ENCODE data around the gene PAK4.
"Not testable (repeated sequence)": the region's sequence is repeated elsewhere in the genome, so short reads cannot be mapped to it uniquely, and the experiment has no call there.

PAK4 gene

GRCh38 chr19:39130337-39131254, 5.0 kb downstream of the PAK4 start:
- DNase-seq (ENCODE audit: low spot score), result no peak

DNA sequence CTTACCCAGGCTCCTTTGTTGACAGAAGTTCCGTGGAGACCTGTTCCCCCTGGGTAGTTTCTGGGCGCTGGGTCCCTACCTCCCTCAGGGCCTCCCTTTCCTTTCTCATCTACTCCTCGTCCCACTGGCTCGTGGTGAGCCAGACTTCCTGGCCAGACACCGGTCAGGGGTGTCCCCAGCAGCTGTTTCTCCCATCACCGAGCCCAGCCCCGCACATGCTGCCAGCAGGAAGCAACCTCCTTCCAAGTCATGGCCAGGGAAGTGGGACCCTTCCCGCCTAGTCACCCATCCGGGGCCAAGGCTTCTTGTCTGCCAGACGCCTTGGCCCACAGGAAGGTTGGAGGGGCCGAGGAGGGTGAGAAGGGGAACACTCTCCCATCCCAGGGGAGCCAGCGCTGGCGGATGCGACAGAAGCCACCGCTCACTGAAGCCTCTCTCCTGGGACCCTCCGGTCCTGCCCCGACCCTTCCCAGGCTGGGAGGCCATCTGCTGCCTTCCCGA, 5.7 kb downstream of the PAK4 start:
- no peak for DNase-seq (ENCODE audit: low spot score)

GRCh38 chr19:39132344-39132969, 6.9 kb downstream of the PAK4 start:
- DNase-seq (ENCODE audit: low spot score), result no peak

DNA sequence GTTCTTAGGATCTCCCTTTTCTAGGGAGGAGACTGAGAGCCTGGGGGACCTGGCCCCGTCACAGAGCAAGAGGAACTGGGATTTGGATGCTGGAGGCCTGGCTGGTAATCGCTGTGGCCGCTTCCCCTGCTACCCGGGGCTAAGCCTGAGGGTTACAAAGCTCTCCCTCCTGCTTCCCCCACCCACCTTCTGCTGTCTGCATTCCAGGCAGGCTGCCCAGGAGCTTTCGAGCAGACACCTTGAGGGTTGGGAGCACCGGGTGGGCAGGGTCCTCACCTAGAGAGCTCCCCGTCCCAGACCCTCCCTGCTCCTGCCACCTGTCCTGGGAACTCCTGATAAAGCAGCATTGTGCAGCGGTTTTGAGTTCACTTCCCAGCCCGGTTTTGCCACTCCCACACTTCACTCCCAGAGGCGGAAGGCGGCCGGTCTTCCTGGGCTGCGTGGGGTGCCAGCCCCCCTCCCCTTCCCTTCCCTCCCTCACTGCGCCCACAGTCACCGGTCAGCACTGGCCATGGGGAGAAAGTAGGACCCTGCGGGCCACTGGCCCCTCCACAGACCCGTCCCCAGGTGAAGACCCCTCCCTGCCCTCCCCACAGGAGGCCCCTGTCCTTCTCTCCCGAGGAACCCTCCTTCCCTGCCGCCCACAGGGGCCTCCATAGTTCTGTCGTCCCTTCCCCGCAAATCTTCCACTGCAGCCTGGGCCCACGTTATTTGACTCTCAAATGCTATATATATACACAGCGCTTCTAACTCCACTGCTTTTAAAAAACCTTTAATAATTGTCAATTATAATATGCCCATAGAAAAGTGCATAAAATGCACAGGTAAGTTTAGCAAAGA, 8.1 kb downstream of the PAK4 start:
- no peak for DNase-seq (ENCODE audit: low spot score)

- DNase-seq (ENCODE audit: low spot score), result no peak
Measured at GRCh38 chr19:39135701-39136100, 10.1 kb downstream of the PAK4 start.

GRCh38 chr19:39136225-39136940, 10.8 kb downstream of the PAK4 start:
- no peak for DNase-seq (ENCODE audit: low spot score)

DNA sequence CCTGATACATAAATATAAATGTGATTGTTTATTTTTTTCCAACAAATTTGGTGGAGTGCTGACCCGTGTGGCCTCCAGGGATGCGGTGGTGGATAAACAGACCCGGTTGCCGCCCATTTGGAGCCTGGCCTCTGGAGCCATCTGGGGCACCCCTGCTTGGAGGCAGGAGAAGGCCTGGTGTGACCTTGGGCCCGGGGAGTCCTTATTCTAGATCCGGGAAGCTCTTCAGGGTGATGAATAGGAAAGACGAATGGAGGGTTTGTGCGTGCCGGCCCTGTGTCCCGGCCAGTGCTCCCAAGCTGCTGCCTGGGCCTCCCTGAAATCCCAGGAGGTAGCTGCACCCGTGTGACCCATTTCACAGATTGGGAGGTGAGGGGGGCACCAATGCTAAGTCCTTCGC, 11.5 kb downstream of the PAK4 start:
- no peak for DNase-seq (ENCODE audit: low spot score)

GRCh38 chr19:39138221-39139211, 12.9 kb downstream of the PAK4 start:
- no peak for DNase-seq (ENCODE audit: low spot score)

GRCh38 chr19:39139305-39139874, 13.8 kb downstream of the PAK4 start:
- DNase-seq (ENCODE audit: low spot score), result no peak

DNA sequence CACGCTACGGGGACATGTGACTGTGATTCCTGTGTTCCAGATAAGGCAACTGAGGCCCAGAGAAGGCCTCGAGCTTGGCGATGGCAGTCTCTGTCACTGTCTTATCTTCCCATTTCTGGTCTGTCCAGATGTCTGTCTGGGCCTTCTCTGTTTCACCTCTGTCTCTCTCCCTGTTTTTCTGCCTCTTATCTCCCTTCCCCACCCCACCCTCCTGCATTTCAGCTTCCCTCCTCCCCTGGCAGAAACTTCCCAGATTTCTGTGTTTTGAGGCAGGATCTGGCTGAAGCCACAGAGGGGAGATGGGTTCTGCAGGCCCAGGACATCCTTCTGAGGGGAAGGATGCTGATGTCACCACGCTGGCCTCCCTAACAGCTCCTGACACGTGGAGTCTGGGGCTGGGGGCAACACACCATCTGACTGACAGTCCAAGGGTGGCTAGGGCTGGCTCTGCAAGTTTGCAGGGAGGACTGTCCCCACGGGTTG, 14.4 kb downstream of the PAK4 start:
- DNase-seq (ENCODE audit: low spot score), result no peak

DNA sequence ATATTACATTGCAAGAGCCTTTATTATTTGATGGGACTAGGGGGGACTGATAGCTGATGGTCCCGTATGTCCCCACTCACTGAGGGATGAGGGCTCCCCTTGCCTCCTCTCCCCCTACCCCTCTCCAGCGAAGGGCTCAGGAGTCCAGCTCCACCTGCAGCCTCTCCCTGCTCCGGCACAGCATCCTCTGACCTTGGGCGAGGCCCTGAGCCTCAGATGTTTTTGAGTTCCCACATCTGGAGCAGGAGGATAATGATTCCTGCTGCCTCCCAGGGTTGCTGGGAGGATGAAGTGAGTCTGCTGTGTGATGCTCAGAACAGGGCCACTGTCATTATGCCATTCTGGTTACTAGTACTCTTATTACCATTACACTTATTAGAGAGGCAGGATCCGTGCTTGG, 15.0 kb downstream of the PAK4 start:
- no peak for DNase-seq (ENCODE audit: low spot score)

- DNase-seq (ENCODE audit: low spot score), result no peak
Measured at GRCh38 chr19:39141929-39142328, 16.3 kb downstream of the PAK4 start.

- DNase-seq (ENCODE audit: low spot score), result no peak
Measured at GRCh38 chr19:39142630-39143029, 17.0 kb downstream of the PAK4 start.

- not testable (repeated sequence) for DNase-seq (ENCODE audit: low spot score)
Measured at GRCh38 chr19:39143757-39144289, 18.2 kb downstream of the PAK4 start.

DNA sequence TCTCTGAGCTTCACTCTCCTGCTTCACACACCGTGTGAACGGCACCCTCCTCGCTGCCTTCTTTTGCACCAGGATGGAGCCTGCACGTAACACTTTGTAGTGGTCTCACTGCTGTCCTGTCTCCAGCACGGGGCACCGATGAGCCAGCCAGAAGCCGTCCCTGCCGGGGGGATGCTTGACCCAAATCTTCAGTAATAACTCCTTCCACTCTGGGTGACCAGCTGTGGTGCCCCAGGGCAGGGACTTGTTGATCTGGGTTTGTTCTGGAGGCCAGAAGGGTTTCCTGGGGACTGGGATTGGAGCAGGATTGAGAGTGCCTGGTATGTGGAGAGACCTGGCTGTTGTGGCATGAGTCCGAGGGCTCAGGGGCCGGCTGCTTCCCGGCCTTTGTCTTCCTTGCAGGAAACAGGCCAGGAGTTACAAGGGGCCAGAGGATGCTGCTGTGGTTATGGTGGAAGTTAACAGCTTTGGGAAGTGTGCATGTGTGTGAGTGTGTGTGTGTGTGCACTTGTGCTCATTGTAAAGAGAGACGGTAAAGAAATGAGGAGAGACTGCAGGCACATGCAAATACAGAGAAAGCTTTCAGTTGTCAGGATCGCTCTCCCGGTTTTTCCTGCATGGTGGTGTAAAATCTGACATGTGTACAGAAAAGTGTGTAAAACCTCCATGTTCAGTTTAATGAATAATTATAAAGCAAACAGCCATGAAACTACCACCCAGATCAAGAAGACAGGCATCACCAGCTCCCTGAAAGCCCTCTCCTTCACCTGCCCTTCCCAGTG, 18.9 kb downstream of the PAK4 start:
- DNase-seq (ENCODE audit: low spot score), result no peak

- no peak for DNase-seq (ENCODE audit: low spot score)
Measured at GRCh38 chr19:39145180-39145953, 19.8 kb downstream of the PAK4 start.

DNA sequence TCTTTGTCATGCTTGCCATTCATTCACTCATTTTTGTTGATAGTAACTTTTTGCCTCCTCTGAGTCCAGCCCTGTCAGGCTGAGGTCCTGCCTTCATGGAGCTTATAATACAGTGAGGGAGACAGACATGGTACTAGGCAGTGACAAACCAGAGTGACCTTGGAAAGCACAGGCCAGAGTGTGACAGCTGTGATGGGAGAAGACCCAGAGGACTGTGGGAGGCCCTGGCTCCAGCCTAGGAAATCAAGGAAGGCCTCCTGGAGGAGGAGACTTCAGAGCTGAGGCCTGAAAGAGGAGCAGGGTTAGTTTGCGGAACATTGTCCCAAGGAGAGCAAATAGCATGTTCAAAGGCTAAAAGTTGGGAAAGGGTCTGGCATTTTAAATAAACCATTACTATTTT, 20.5 kb downstream of the PAK4 start:
- DNase-seq (ENCODE audit: low spot score), result no peak

All from germinal center (tissue), 1 donor.